Measurements from ENCODE around the gene OR2V2.

DNA sequence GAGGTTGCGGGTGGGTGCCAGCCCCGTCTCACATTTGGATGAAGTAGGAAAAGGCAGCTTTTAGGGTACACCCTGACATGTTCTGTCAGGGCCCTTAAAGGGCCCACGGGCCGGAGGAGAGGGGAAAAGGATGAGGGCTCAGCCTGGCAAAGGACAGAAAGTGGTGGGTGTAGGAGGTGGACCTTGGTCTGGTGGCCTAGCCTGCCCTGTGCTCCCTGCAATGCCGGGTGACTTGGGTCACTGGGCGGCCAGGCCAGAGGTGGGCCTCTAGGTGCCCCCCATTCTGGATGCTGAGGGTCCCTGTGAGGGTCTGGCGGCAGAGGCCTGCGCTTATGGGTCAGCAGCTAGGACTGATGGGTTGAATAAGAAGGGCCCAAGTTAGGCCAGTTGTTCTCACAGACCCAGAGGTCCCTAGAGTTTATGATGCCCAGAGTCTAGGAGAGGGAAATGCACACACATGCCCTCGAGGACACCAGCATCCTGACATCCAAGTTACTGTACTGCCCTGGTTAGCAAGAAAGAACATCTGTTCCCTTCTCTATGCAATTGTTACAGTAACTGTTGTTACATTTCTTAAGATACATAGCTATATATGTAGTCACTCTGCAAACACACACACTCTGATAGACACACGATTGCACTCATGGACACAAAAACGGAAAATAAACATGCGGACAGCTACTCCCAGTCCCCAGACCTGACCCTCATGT, 45.1 kb downstream of the OR2V2 start:
- TF ChIP-seq, protein P1, sequence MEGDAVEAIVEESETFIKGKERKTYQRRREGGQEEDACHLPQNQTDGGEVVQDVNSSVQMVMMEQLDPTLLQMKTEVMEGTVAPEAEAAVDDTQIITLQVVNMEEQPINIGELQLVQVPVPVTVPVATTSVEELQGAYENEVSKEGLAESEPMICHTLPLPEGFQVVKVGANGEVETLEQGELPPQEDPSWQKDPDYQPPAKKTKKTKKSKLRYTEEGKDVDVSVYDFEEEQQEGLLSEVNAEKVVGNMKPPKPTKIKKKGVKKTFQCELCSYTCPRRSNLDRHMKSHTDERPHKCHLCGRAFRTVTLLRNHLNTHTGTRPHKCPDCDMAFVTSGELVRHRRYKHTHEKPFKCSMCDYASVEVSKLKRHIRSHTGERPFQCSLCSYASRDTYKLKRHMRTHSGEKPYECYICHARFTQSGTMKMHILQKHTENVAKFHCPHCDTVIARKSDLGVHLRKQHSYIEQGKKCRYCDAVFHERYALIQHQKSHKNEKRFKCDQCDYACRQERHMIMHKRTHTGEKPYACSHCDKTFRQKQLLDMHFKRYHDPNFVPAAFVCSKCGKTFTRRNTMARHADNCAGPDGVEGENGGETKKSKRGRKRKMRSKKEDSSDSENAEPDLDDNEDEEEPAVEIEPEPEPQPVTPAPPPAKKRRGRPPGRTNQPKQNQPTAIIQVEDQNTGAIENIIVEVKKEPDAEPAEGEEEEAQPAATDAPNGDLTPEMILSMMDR (IDR thresholded peaks at IDR 0.05) = no peak
- no peak for TF ChIP-seq POLR2A (IDR thresholded peaks at IDR 0.05)
